ENCODE results near the gene GALNT11.

GALNT11 gene

DNA sequence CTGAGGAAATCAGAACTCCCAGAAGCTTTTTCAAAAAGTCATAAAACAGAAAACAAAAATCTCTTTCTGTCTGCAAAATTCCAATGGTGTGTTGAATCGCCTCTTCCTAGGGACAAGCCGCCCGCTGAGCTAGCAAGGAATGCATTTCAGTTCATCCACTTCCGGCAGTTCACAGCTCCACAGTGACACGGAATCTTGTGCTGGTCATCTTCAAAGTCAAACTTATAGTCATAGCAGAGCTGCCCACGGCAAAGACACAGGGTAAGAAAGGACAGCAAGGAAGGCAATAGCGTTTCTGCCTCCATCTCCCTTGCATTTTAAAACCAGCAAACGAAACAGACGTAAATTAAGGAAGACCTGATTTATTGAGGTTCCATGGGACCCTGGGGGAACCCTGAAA, 111.2 kb downstream of the GALNT11 start:
- Histone ChIP-seq H3K27ac (ENCODE audit: low read depth, low read length) (peak overlapping the region; percentile 81), H3K36me3 (ENCODE audit: control insufficient read depth in 5 of 5, insufficient read depth in 5 of 5, low read length in 5 of 5) (peaks cover 5 to 65% (median 45%) of the 10 kb centered on the region in 5 donors), H3K9ac (ENCODE audit: low read length in 5 of 5) (peak overlapping the region in 3 of 5 donors; percentile 7 to 37 (median 21))

DNA sequence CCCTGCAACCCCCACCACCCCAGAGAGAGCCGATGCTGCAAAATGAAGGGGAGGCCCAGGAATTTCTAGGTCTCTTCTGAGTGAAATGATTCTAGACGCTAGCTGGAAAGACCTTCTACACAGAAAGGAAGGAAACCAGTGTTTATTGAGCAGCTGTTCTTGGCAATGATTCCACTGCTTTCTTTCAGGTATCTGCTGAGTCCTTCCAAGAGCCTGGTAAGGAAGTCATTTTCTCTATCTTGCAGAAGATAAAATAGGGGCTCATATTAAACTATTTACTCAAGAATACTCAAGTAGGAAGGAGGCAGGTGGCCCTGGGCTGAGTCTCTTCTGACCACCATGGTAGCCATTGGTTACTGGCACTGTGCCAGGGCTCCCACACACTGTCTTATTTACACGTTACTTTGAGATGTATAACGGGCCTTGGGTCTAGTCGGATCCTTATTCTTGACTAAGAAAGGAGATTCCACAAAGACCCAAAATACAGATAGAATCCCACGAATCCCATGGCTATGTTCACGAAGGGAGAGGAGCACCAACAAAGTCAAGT, 112.1 kb downstream of the GALNT11 start:
- Histone ChIP-seq H3K9me3 (ENCODE audit: control insufficient read depth in 5 of 5, low read length in 5 of 5) (no peaks in the 10 kb centered on the region), H3K4me1 (ENCODE audit: control insufficient read depth in 5 of 5, insufficient read depth in 5 of 5, low read length in 5 of 5) (peaks cover 2 to 36% (median 28%) of the 10 kb centered on the region in 5 donors), H3K4me3 (ENCODE audit: low read depth in 1 of 5, low read length in 5 of 5) (no peak overlapping the region), H3K27me3 (ENCODE audit: control insufficient read depth in 5 of 5, insufficient read depth in 4 of 5, low read length in 5 of 5) (no peaks in the 10 kb centered on the region), H3K27ac (ENCODE audit: low read depth, low read length) (no peak overlapping the region), H3K9ac (ENCODE audit: low read length in 5 of 5) (no peak overlapping the region), H3K36me3 (ENCODE audit: control insufficient read depth in 5 of 5, insufficient read depth in 5 of 5, low read length in 5 of 5) (peaks cover 10 to 62% (median 38%) of the 10 kb centered on the region in 5 donors)

More for the DNA sequence above, 111.2 kb downstream of the GALNT11 start:
- peak overlapping the region in 4 of 5 donors; percentile 16 to 42 (median 24) for H3K4me3 ChIP-seq (ENCODE audit: low read depth in 1 of 5, low read length in 5 of 5)
- H3K27me3 ChIP-seq (ENCODE audit: control insufficient read depth in 5 of 5, insufficient read depth in 4 of 5, low read length in 5 of 5) = no peaks in the 10 kb centered on the region
- no peaks in the 10 kb centered on the region for H3K9me3 ChIP-seq (ENCODE audit: control insufficient read depth in 5 of 5, low read length in 5 of 5)
- peaks cover 2 to 36% (median 29%) of the 10 kb centered on the region in 5 donors for H3K4me1 ChIP-seq (ENCODE audit: control insufficient read depth in 5 of 5, insufficient read depth in 5 of 5, low read length in 5 of 5)

DNA sequence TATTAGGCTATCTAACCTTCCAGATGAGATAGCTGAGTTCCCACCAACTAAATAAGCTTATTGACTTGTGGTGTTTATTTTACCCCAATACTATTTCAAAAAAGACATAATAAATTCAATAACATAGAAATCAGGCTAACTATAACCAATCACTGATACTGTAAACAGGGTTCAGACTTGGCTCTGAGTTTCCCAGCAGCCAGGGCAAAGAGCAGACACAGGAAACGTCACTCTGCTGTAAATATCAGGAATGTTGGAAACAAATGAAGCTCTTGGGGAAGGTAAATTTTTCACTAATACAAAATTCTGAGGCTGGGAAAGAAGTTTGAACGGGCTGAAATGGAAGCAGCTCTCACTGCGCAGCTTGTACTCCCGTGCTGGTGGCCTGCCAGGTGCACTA, 114.6 kb downstream of the GALNT11 start:
- H3K9me3 ChIP-seq (ENCODE audit: control insufficient read depth in 5 of 5, low read length in 5 of 5) = no peaks in the 10 kb centered on the region
- no peaks in the 10 kb centered on the region for H3K27me3 ChIP-seq (ENCODE audit: control insufficient read depth in 5 of 5, insufficient read depth in 4 of 5, low read length in 5 of 5)
- H3K36me3 ChIP-seq (ENCODE audit: control insufficient read depth in 5 of 5, insufficient read depth in 5 of 5, low read length in 5 of 5) = peaks cover 24 to 70% (median 48%) of the 10 kb centered on the region in 5 donors
- H3K4me3 ChIP-seq (ENCODE audit: low read depth in 1 of 5, low read length in 5 of 5) = no peak overlapping the region
- peaks cover 2 to 33% (median 15%) of the 10 kb centered on the region in 5 donors for H3K4me1 ChIP-seq (ENCODE audit: control insufficient read depth in 5 of 5, insufficient read depth in 5 of 5, low read length in 5 of 5)
- no peak overlapping the region for H3K9ac ChIP-seq (ENCODE audit: low read length in 5 of 5)
- no peak overlapping the region for H3K27ac ChIP-seq (ENCODE audit: low read depth, low read length)

DNA sequence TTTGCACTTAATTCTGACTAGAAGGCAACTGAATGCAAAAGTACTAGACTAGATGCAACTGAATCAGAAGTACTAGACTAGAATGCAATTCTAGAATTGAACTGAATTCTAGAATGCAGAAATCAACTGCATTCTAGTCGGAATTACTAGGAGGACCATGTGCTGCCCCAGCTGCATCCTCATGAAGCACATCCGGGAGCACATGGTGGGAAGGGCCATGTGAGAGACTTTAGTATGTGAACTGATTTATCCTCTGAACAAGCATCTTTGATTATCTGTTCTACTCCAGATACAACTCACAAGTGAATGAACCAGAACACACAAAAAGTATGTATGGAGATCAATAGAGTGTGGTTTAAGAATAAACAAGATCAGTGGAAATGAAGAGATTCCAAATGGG, 115.1 kb downstream of the GALNT11 start:
- H3K9me3 ChIP-seq (ENCODE audit: control insufficient read depth in 5 of 5, low read length in 5 of 5) = no peaks in the 10 kb centered on the region
- H3K4me3 ChIP-seq (ENCODE audit: low read depth in 1 of 5, low read length in 5 of 5) = no peak overlapping the region
- peaks cover 2 to 35% (median 15%) of the 10 kb centered on the region in 5 donors for H3K4me1 ChIP-seq (ENCODE audit: control insufficient read depth in 5 of 5, insufficient read depth in 5 of 5, low read length in 5 of 5)
- peaks cover 29 to 75% (median 53%) of the 10 kb centered on the region in 5 donors for H3K36me3 ChIP-seq (ENCODE audit: control insufficient read depth in 5 of 5, insufficient read depth in 5 of 5, low read length in 5 of 5)
- no peaks in the 10 kb centered on the region for H3K27me3 ChIP-seq (ENCODE audit: control insufficient read depth in 5 of 5, insufficient read depth in 4 of 5, low read length in 5 of 5)
- H3K9ac ChIP-seq (ENCODE audit: low read length in 5 of 5) = no peak overlapping the region
- no peak overlapping the region for H3K27ac ChIP-seq (ENCODE audit: low read depth, low read length)

DNA sequence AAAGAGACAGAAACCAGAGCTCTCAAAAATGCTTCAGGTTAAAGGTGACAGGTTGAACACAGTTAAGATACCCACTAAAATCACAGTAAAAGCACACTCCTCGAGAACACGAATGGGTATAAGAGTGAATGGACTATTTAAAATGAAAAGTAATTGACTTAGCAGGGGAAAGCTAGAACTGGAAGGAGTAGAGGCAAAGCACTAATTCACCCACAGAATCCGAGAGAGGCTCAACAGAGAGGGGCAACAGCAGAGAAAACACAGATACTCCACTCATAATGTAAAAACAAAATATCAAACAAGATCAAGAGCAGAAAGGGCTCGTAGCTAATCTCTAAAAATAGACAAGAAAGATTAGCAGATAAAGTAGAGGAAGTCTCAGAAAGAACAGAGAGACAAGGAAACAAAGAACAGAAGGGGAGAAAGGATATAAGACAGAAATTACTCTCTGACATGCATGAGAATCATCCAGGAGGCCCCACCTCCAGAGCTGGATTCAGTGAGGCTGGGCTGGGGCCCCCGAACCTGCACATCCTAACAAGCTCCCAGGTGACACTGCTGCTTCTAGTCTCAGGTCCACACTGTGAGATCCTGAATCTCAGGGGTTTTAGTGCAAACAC, 117.6 kb downstream of the GALNT11 start:
- H3K9me3 ChIP-seq (ENCODE audit: control insufficient read depth in 5 of 5, low read length in 5 of 5) = no peaks in the 10 kb centered on the region
- H3K36me3 ChIP-seq (ENCODE audit: control insufficient read depth in 5 of 5, insufficient read depth in 5 of 5, low read length in 5 of 5) = peaks cover 31 to 83% (median 59%) of the 10 kb centered on the region in 5 donors
- H3K27ac ChIP-seq (ENCODE audit: low read depth, low read length) = no peak overlapping the region
- H3K27me3 ChIP-seq (ENCODE audit: control insufficient read depth in 5 of 5, insufficient read depth in 4 of 5, low read length in 5 of 5) = no peaks in the 10 kb centered on the region
- H3K4me3 ChIP-seq (ENCODE audit: low read depth in 1 of 5, low read length in 5 of 5) = no peak overlapping the region
- H3K4me1 ChIP-seq (ENCODE audit: control insufficient read depth in 5 of 5, insufficient read depth in 5 of 5, low read length in 5 of 5) = peaks cover 0 to 23% (median 0%) of the 10 kb centered on the region in 5 donors
- peak overlapping the region in 1 of 5 donors; percentile 6 for H3K9ac ChIP-seq (ENCODE audit: low read length in 5 of 5)

DNA sequence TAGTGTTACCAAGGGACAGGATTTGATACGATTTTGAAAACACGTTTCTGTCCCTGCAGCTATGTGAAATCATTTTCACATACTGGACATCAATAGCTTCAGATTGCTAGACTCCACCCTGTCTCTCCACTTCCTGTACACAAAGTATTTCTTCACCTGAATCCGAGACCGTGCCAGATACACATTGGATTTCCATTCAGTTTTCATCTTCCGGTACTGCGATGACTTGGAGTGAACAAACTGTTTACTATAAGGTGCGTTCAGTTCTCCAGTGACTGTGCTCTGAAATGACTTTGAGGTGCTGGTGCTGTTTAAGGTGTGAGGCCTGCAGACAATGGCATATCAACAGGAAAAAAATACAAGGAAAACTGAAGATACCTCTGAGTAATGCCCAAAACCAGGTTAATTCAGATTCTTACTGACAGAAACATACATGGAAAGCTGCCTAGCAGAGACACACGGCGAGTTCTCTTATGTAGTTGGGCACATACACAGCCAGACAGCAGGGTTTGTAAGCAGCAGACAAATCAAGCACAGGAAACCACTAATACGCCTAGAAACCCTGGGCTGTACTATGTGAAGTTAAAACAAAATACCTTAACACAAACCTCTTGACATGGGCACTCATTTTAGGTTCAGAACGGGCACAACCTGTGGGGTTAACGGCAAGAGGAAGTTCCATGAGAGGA, 119.2 kb downstream of the GALNT11 start:
- Histone ChIP-seq H3K27ac (ENCODE audit: low read depth, low read length) (no peak overlapping the region), H3K36me3 (ENCODE audit: control insufficient read depth in 5 of 5, insufficient read depth in 5 of 5, low read length in 5 of 5) (peaks cover 31 to 84% (median 60%) of the 10 kb centered on the region in 5 donors), H3K9me3 (ENCODE audit: control insufficient read depth in 5 of 5, low read length in 5 of 5) (no peaks in the 10 kb centered on the region)

DNA sequence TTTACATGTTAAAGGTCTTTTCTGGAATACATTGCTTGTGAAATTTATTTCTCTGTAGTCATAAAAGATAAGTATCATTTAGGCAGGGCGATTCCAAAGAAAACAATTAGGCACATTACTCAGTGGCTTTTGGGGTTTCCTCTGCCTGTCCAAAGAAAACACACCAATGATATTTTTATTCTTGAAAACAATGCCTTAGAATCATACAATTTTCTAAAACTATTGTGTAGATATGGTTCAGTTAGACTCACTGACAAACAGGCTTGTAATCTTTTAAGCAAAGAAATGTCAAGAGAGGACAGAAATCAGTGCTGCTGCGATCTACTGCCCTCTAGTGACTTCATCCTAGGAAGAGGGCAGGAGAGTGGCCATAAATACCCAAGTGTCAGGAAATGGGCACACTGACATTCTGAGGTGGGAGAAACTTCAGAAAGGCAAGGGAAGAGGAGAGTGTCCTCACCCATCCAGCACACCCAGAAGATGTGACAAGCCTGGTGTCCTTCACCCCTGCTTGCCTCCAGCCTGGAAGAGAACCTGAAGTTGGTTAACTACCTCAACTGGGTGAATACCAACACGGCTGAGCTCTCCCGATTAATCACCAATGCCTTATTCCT, 120.5 kb downstream of the GALNT11 start:
- Histone ChIP-seq H3K4me3 (ENCODE audit: low read depth in 1 of 5, low read length in 5 of 5) (no peak overlapping the region), H3K9me3 (ENCODE audit: control insufficient read depth in 5 of 5, low read length in 5 of 5) (no peaks in the 10 kb centered on the region), H3K9ac (ENCODE audit: low read length in 5 of 5) (no peak overlapping the region), H3K27me3 (ENCODE audit: control insufficient read depth in 5 of 5, insufficient read depth in 4 of 5, low read length in 5 of 5) (no peaks in the 10 kb centered on the region), H3K4me1 (ENCODE audit: control insufficient read depth in 5 of 5, insufficient read depth in 5 of 5, low read length in 5 of 5) (peaks cover 0 to 23% (median 0%) of the 10 kb centered on the region in 5 donors), H3K27ac (ENCODE audit: low read depth, low read length) (no peak overlapping the region), H3K36me3 (ENCODE audit: control insufficient read depth in 5 of 5, insufficient read depth in 5 of 5, low read length in 5 of 5) (peaks cover 35 to 85% (median 61%) of the 10 kb centered on the region in 5 donors)

More for the DNA sequence above, 119.2 kb downstream of the GALNT11 start:
- H3K4me1 ChIP-seq (ENCODE audit: control insufficient read depth in 5 of 5, insufficient read depth in 5 of 5, low read length in 5 of 5) = peaks cover 0 to 23% (median 0%) of the 10 kb centered on the region in 5 donors
- H3K9ac ChIP-seq (ENCODE audit: low read length in 5 of 5) = no peak overlapping the region
- H3K4me3 ChIP-seq (ENCODE audit: low read depth in 1 of 5, low read length in 5 of 5) = no peak overlapping the region
- H3K27me3 ChIP-seq (ENCODE audit: control insufficient read depth in 5 of 5, insufficient read depth in 4 of 5, low read length in 5 of 5) = no peaks in the 10 kb centered on the region

DNA sequence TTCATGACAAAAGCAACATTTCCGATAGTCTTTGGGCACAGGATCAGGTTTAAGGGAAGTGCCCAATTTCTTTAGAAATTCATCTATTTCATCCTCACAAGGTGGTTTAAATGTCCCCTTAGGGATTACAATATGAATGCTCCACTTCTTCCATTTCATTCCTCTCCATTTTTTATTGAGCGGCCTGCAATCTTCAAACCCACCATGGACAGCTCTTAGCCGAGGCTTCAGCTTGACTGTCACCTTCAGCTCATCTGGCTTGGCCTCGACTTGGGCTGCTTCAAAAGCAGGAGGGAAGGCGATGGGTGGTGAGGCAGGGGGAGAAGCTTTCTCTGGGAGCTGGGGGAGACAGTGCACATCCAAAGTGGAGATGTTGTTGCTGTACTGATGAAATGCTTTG, 123.2 kb downstream of the GALNT11 start:
- Histone ChIP-seq H3K36me3 (ENCODE audit: control insufficient read depth in 5 of 5, insufficient read depth in 5 of 5, low read length in 5 of 5) (peaks cover 37 to 93% (median 82%) of the 10 kb centered on the region in 5 donors), H3K27ac (ENCODE audit: low read depth, low read length) (no peak overlapping the region)

DNA sequence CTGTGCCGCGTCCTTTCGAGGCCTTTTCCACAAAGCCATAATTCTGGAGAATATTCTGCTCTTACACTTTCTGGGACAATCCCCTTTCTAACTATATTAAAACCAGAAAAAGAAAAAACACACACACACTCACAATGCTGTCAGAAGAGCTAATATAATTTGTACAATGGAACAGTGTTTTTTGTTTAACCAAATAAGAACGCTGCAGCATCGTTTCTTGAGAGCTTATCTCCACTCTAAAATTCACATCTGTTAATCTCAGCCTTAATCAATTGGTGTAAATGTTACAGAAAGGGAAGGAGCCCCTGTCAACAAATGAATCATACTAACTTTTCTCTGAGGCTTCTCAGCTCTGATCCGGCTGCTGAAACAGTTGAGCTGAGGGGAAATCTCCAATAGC, 123.9 kb downstream of the GALNT11 start:
- Histone ChIP-seq H3K27ac (ENCODE audit: low read depth, low read length) (no peak overlapping the region), H3K36me3 (ENCODE audit: control insufficient read depth in 5 of 5, insufficient read depth in 5 of 5, low read length in 5 of 5) (peaks cover 36 to 93% (median 82%) of the 10 kb centered on the region in 5 donors), H3K4me1 (ENCODE audit: control insufficient read depth in 5 of 5, insufficient read depth in 5 of 5, low read length in 5 of 5) (peaks cover 0 to 17% (median 0%) of the 10 kb centered on the region in 5 donors), H3K9ac (ENCODE audit: low read length in 5 of 5) (no peak overlapping the region), H3K4me3 (ENCODE audit: low read depth in 1 of 5, low read length in 5 of 5) (no peak overlapping the region), H3K9me3 (ENCODE audit: control insufficient read depth in 5 of 5, low read length in 5 of 5) (no peaks in the 10 kb centered on the region), H3K27me3 (ENCODE audit: control insufficient read depth in 5 of 5, insufficient read depth in 4 of 5, low read length in 5 of 5) (no peaks in the 10 kb centered on the region)

More for the DNA sequence above, 123.2 kb downstream of the GALNT11 start:
- peaks cover 0 to 22% (median 0%) of the 10 kb centered on the region in 5 donors for H3K4me1 ChIP-seq (ENCODE audit: control insufficient read depth in 5 of 5, insufficient read depth in 5 of 5, low read length in 5 of 5)
- H3K9me3 ChIP-seq (ENCODE audit: control insufficient read depth in 5 of 5, low read length in 5 of 5) = no peaks in the 10 kb centered on the region
- no peaks in the 10 kb centered on the region for H3K27me3 ChIP-seq (ENCODE audit: control insufficient read depth in 5 of 5, insufficient read depth in 4 of 5, low read length in 5 of 5)
- no peak overlapping the region for H3K4me3 ChIP-seq (ENCODE audit: low read depth in 1 of 5, low read length in 5 of 5)
- no peak overlapping the region for H3K9ac ChIP-seq (ENCODE audit: low read length in 5 of 5)

Data from subcutaneous abdominal adipose tissue (tissue), 5 donors.